ENCODE data around the gene RABEP2. TPM values are rescaled to one million over a fixed set of nuclear protein-coding genes. Genes with fewer than 3 reads are reported as not detected.

The RABEP2 gene
- total RNA-seq, 1 experiment from 2014 or later = 17.5 TPM

DNA sequence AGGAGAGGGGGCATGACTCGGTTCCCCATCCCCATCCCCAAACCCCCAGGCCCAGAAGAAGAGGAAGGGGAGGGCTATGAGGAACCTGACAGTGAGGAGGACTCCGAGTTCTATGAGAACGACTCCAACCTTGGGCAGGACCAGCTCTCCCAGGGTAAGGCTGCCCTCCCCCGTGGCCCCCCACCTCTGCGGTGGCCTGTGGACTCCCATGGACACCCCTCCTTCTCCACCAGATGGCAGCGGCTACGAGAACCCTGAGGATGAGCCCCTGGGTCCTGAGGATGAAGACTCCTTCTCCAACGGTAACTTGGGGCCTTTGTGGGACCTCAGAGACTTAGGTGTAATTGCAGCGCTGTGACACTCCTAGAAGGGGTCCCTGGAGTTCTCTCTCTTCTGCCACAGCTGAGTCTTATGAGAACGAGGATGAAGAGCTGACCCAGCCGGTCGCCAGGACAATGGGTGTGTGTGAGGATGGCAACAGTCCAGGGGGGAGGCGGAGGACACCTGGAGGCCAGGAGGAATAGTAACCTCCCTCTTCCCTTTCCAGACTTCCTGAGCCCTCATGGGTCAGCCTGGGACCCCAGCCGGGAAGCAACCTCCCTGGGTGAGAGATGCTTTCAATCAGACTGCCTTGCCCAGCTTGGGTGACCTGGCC is 12.3 kb upstream of the RABEP2 start:
- Histone ChIP-seq H3K4me1 (ENCODE audit: insufficient read depth, low read length) (no peaks in the 10 kb centered on the region), H3K9ac (ENCODE audit: extremely low read depth, insufficient read length, low read length) (no peak overlapping the region), H3K79me1 (ENCODE audit: insufficient read depth, low read depth, low read length, poor library complexity, severe bottlenecking) (no peaks in the 10 kb centered on the region), H3K4ac (ENCODE audit: low read depth, low read length) (no peak overlapping the region), H4K8ac (replicated peaks; ENCODE audit: insufficient read length, low read depth, low read length) (no peak overlapping the region), H3K27ac (ENCODE audit: insufficient read length, low read depth, low read length) (no peak overlapping the region), H4K20me1 (ENCODE audit: control insufficient read depth, insufficient read depth, insufficient read length) (no peaks in the 10 kb centered on the region), H2BK120ac (ENCODE audit: low read depth, low read length, poor library complexity, severe bottlenecking) (no peak overlapping the region), H2BK15ac (ENCODE audit: low read depth, low read length) (no peak overlapping the region), H3K18ac (ENCODE audit: insufficient read length, low read depth, low read length) (no peak overlapping the region), H3K23me2 (ENCODE audit: insufficient read length, low read depth, low read length, poor library complexity, severe bottlenecking) (peaks cover 5% of the 10 kb centered on the region), H3K79me2 (ENCODE audit: insufficient read depth, low read length) (no peaks in the 10 kb centered on the region), H4K5ac (ENCODE audit: insufficient read length, low read depth, low read length) (no peak overlapping the region), H2BK20ac (ENCODE audit: low read depth, low read length, poor library complexity, severe bottlenecking) (no peak overlapping the region), H2BK5ac (ENCODE audit: insufficient read length, low read length) (no peak overlapping the region), H3K56ac (ENCODE audit: insufficient read length, low read depth, low read length) (no peak overlapping the region), H3K14ac (ENCODE audit: insufficient read depth, low read length) (no peak overlapping the region), H3K4me2 (ENCODE audit: insufficient read depth, insufficient read length, low read length) (no peak overlapping the region), H3T11ph (ENCODE audit: low read length) (no peak overlapping the region), H2AFZ (ENCODE audit: low read length) (no peak overlapping the region), H2BK12ac (ENCODE audit: insufficient read length, low read depth, low read length) (no peak overlapping the region), H3K23ac (ENCODE audit: insufficient read length, low read depth, low read length) (no peak overlapping the region), H4K91ac (ENCODE audit: insufficient read length, low read depth, low read length) (no peak overlapping the region), H3K27me3 (ENCODE audit: insufficient read depth, low read length) (no peaks in the 10 kb centered on the region), H3K9me3 (ENCODE audit: control insufficient read depth, low read depth, low read length) (no peaks in the 10 kb centered on the region), H2AK5ac (ENCODE audit: insufficient read length, low read length) (no peak overlapping the region)
- no peak overlapping the region for H3K27ac Mint-ChIP-seq
- no CpG with 5 or more reads among the region's 14 CpGs for WGBS (ENCODE audit: extremely low coverage, insufficient read length, low lambda C conversion rate)
- H3K4me3 Mint-ChIP-seq = no peak overlapping the region
- peaks cover 15% of the 10 kb centered on the region for H3K27me3 Mint-ChIP-seq (ENCODE audit: low read depth)
- TF ChIP-seq, protein P1, sequence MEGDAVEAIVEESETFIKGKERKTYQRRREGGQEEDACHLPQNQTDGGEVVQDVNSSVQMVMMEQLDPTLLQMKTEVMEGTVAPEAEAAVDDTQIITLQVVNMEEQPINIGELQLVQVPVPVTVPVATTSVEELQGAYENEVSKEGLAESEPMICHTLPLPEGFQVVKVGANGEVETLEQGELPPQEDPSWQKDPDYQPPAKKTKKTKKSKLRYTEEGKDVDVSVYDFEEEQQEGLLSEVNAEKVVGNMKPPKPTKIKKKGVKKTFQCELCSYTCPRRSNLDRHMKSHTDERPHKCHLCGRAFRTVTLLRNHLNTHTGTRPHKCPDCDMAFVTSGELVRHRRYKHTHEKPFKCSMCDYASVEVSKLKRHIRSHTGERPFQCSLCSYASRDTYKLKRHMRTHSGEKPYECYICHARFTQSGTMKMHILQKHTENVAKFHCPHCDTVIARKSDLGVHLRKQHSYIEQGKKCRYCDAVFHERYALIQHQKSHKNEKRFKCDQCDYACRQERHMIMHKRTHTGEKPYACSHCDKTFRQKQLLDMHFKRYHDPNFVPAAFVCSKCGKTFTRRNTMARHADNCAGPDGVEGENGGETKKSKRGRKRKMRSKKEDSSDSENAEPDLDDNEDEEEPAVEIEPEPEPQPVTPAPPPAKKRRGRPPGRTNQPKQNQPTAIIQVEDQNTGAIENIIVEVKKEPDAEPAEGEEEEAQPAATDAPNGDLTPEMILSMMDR (conservative IDR thresholded peaks at IDR 0.05) = peak; percentile 27; the same call in 1 of the 3 replicates
- peak; percentile 35 for DNase-seq
- no peaks in the 10 kb centered on the region; a peak in 1 of 7 replicates for H3K36me3 Mint-ChIP-seq (ENCODE audit: insufficient read depth in 1 of 3, low read depth in 3 of 3)
- no peaks in the 10 kb centered on the region for H3K9me3 Mint-ChIP-seq
- H3K4me1 Mint-ChIP-seq = peaks cover 5 to 6% of the 10 kb centered on the region in 2 experiments
